WERI-Rb-1 (cell line): ENCODE results near the gene CD81.

Experiments used
- DNase-seq: peaks from one replicate; pipeline ENCODE4 v3.0.0-alpha.2; 2020
- H3K27ac ChIP-seq: fragments of 250-450 bp; sonication (Bioruptor Pico); 2 replicates; pipeline ENCODE4 v1.5.1; 2020; ENCODE audit warnings: mild to moderate bottlenecking, moderate library complexity
- H3K27me3 ChIP-seq: fragments of 250-450 bp; sonication (Bioruptor Pico); 2 replicates; pipeline ENCODE4 v1.5.1; 2021; ENCODE audit warnings: mild to moderate bottlenecking, low read depth, moderate library complexity; ENCODE audit not compliant: insufficient read depth, severe bottlenecking
- H3K36me3 ChIP-seq: fragments of 250-450 bp; sonication (Bioruptor Pico); 2 replicates; pipeline ENCODE4 v1.5.1; 2020; ENCODE audit warnings: mild to moderate bottlenecking, moderate library complexity
- H3K4me3 ChIP-seq: 2 replicates; pipeline ENCODE4 v1.5.1; 2011; ENCODE audit warnings: low read depth, mild to moderate bottlenecking, control low read depth, low read length
- H3K9me3 ChIP-seq: fragments of 250-450 bp; sonication (Bioruptor Pico); 2 replicates; pipeline ENCODE4 v1.5.1; 2021; ENCODE audit warnings: mild to moderate bottlenecking, moderate library complexity; ENCODE audit not compliant: severe bottlenecking
- TF ChIP-seq, protein P1 (sequence below): IDR thresholded peaks from 2 replicates; pipeline ENCODE4 v1.5.1; 2011; ENCODE audit warnings: low read depth, mild to moderate bottlenecking, control low read depth, inconsistent platforms, low read length

Gene CD81

DNA sequence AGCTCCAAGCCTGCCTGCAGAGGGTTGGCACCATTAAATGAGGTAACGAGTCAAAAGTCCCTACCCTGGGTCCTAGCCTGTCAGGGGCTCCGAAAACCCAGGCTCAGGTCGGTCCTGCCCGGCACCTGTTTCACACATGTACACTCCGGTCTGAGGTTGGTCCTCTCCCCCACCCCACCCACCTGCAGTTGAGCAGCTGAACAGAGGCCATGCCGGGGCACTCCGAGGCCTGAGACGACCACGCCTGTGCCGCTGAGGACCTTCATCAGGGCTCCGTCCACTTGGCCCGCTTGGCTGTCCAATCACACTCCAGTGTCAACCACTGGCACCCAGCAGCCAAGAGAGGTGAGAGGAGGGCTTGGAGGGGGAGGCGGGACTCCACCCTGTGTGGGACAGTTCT, 25.0 kb downstream of the CD81 start:
- H3K27ac ChIP-seq: no peak overlapping the region
- TF ChIP-seq, protein P1, sequence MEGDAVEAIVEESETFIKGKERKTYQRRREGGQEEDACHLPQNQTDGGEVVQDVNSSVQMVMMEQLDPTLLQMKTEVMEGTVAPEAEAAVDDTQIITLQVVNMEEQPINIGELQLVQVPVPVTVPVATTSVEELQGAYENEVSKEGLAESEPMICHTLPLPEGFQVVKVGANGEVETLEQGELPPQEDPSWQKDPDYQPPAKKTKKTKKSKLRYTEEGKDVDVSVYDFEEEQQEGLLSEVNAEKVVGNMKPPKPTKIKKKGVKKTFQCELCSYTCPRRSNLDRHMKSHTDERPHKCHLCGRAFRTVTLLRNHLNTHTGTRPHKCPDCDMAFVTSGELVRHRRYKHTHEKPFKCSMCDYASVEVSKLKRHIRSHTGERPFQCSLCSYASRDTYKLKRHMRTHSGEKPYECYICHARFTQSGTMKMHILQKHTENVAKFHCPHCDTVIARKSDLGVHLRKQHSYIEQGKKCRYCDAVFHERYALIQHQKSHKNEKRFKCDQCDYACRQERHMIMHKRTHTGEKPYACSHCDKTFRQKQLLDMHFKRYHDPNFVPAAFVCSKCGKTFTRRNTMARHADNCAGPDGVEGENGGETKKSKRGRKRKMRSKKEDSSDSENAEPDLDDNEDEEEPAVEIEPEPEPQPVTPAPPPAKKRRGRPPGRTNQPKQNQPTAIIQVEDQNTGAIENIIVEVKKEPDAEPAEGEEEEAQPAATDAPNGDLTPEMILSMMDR: no peak
- H3K4me3 ChIP-seq: no peak overlapping the region
- no peaks in the 10 kb centered on the region for H3K27me3 ChIP-seq
- H3K36me3 ChIP-seq: peaks cover 29% of the 10 kb centered on the region
- DNase-seq: no peak
- no peaks in the 10 kb centered on the region for H3K9me3 ChIP-seq

DNA sequence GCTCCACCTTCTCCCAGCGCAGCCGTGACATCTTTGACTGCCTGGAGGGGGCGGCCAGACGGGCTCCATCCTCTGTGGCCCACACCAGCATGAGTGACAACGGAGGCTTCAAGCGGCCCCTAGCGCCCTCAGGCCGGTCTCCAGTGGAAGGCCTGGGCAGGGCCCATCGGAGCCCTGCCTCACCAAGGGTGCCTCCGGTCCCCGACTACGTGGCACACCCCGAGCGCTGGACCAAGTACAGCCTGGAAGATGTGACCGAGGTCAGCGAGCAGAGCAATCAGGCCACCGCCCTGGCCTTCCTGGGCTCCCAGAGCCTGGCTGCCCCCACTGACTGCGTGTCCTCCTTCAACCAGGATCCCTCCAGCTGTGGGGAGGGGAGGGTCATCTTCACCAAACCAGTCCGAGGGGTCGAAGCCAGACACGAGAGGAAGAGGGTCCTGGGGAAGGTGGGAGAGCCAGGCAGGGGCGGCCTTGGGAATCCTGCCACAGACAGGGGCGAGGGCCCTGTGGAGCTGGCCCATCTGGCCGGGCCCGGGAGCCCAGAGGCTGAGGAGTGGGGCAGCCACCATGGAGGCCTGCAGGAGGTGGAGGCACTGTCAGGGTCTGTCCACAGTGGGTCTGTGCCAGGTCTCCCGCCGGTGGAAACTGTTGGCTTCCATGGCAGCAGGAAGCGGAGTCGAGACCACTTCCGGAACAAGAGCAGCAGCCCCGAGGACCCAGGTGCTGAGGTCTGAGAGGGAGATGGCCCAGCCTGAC, 26.0 kb downstream of the CD81 start:
- Histone ChIP-seq H3K9me3 (no peaks in the 10 kb centered on the region), H3K27me3 (no peaks in the 10 kb centered on the region), H3K27ac (no peak overlapping the region), H3K36me3 (peaks cover 25% of the 10 kb centered on the region), H3K4me3 (no peak overlapping the region)
- DNase-seq: no peak
- TF ChIP-seq, protein P1: no peak

DNA sequence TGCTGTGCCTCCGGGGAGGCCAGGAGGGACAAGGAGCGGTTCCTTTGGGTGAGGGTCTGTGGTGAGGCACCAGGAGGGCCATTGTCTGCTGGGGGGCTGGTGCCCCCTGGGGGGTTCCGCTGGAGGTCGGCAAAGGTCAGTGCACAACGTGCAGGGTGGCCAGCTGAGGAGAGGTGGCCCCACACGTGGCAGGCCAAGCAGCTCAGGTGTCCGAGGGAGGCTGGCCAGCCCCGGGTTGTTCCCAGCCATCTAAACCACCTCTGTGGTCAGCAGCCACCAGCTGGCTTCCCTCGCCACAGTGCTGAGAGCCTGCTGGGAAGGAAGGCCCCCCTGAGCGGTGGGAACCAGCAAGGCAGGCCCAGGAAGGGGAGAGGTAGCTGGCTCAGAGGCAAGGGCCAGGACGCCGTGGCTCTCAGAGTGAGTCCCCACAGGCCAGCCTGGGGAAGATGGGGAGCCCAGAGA, 27.7 kb downstream of the CD81 start:
- Histone ChIP-seq H3K9me3 (no peaks in the 10 kb centered on the region), H3K27me3 (no peaks in the 10 kb centered on the region), H3K27ac (no peak overlapping the region), H3K36me3 (peaks cover 25% of the 10 kb centered on the region), H3K4me3 (no peak overlapping the region)
- no peak for DNase-seq
- TF ChIP-seq, protein P1: no peak

DNA sequence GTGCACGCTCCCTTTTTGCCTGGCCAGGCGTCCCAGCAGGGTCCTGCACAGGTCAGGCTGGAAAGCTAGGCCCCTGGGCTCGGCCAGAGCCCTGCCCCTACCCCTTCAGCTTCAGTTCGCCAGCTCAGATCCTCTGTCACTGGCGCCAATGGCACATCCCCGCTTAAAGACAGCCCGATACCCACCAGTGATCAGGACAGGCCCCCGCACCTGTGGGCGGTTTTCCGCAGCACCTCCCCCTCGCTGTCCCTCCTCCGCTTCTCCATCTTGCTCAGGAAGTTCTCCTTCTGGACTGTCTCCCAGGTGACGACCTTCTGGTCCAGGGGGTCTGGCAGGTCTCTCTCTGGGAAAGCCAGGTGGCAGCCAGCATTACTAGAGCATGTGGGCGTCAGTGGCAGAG, 29.3 kb downstream of the CD81 start:
- no peak overlapping the region for H3K4me3 ChIP-seq
- H3K9me3 ChIP-seq: no peaks in the 10 kb centered on the region
- TF ChIP-seq, protein P1: no peak
- peaks cover 21% of the 10 kb centered on the region for H3K36me3 ChIP-seq
- H3K27me3 ChIP-seq: no peaks in the 10 kb centered on the region
- no peak overlapping the region for H3K27ac ChIP-seq
- no peak for DNase-seq

DNA sequence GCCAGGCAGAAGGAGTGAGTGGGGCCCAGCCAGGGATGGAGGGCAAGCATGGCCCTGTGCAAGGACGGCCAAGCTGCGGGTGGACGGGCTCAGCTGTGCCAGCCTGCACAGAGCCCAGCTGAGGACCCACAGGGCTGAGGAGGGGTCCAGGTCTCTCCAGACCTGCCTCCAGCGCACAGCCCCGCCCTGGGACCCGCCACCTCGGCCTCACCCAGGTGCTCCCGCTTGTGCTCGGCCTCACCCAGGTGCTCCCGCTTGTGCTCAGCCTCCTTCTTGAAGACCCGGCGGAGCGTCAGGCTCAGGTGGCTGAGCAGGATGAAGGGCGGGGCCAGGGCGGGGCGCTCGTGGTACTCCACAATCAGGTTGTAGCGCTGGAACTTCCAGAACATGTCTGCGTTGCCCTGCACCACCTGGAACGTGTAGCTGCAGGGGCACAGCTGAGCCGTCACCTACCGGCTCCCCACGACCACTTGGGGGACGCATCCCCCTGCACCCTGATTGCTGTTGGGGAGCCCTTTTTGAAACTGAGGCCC, 29.8 kb downstream of the CD81 start:
- TF ChIP-seq, protein P1: no peak
- no peak for DNase-seq

More for the DNA sequence above, 29.8 kb downstream of the CD81 start:
- Histone ChIP-seq H3K9me3 (no peaks in the 10 kb centered on the region), H3K27ac (no peak overlapping the region), H3K36me3 (peaks cover 19% of the 10 kb centered on the region), H3K4me3 (no peak overlapping the region), H3K27me3 (no peaks in the 10 kb centered on the region)
